ELR (cell line): Measurements from ENCODE around the gene GNAT2.

Experiments
- DNase-seq: peaks from one replicate; pipeline ENCODE4 v3.0.0-alpha.2; 2015; ENCODE audit warnings: low read depth

The GNAT2 gene

GRCh38 chr1:109610609-109611307 lies 8.7 kb downstream of the GNAT2 start:
- peak; percentile 53 for DNase-seq

- DNase-seq, result no peak
Measured at GRCh38 chr1:109609881-109610280, 9.5 kb downstream of the GNAT2 start.

- no peak for DNase-seq
Measured at GRCh38 chr1:109605381-109605780, 14.0 kb downstream of the GNAT2 start.

GRCh38 chr1:109603229-109603628 lies 16.2 kb downstream of the GNAT2 start:
- no peak for DNase-seq

GRCh38 chr1:109598655-109599054 lies 20.8 kb downstream of the GNAT2 start:
- no peak for DNase-seq

GRCh38 chr1:109598156-109598555 lies 21.3 kb downstream of the GNAT2 start:
- DNase-seq, result no peak

- DNase-seq, result peak; percentile 48
Measured at GRCh38 chr1:109595531-109595930, 23.9 kb downstream of the GNAT2 start.

- DNase-seq, result no peak
Measured at GRCh38 chr1:109592916-109593315, 26.5 kb downstream of the GNAT2 start.

- no peak for DNase-seq
Measured at GRCh38 chr1:109589679-109590078, 29.7 kb downstream of the GNAT2 start.

GRCh38 chr1:109589177-109589576 lies 30.2 kb downstream of the GNAT2 start:
- no peak for DNase-seq

- no peak for DNase-seq
Measured at GRCh38 chr1:109586055-109586454, 33.4 kb downstream of the GNAT2 start.

GRCh38 chr1:109584766-109585165 lies 34.6 kb downstream of the GNAT2 start:
- DNase-seq, result no peak

- DNase-seq, result no peak
Measured at GRCh38 chr1:109582021-109582420, 37.4 kb downstream of the GNAT2 start.

GRCh38 chr1:109579491-109579890 lies 39.9 kb downstream of the GNAT2 start:
- DNase-seq, result no peak

GRCh38 chr1:109578947-109579443 lies 40.4 kb downstream of the GNAT2 start:
- DNase-seq, result no peak

GRCh38 chr1:109573785-109574184 lies 45.6 kb downstream of the GNAT2 start:
- DNase-seq, result no peak

- no peak for DNase-seq
Measured at GRCh38 chr1:109570414-109570813, 49.0 kb downstream of the GNAT2 start.

GRCh38 chr1:109569323-109569722 lies 50.1 kb downstream of the GNAT2 start:
- DNase-seq, result no peak

GRCh38 chr1:109567877-109568672 lies 51.3 kb downstream of the GNAT2 start:
- no peak for DNase-seq

- no peak for DNase-seq
Measured at GRCh38 chr1:109566982-109567381, 52.4 kb downstream of the GNAT2 start.

GRCh38 chr1:109565241-109565640 lies 54.2 kb downstream of the GNAT2 start:
- DNase-seq, result no peak

- no peak for DNase-seq
Measured at GRCh38 chr1:109564194-109564878, 55.1 kb downstream of the GNAT2 start.

- DNase-seq, result no peak
Measured at GRCh38 chr1:109559995-109560394, 59.4 kb downstream of the GNAT2 start.
